Progenitor cell of endocrine pancreas (in vitro differentiated cells): Measurements from ENCODE around the gene SCO2. TPM values are rescaled to one million over a fixed set of nuclear protein-coding genes. Genes with fewer than 3 reads are reported as not detected.
A peak's percentile ranks its signal among the peaks of the same experiment; 100 is the strongest.

Source experiments
- DNase-seq: peaks from one replicate; pipeline ENCODE4 v3.0.0; 2021; ENCODE audit warnings: low spot score; ENCODE audit not compliant: unreplicated experiment
- H3K27ac Mint-ChIP-seq: 2 replicates; pipeline ENCODE4 v1.8.0; 2021; ENCODE audit warnings: mild to moderate bottlenecking, moderate library complexity, mixed read lengths
- H3K27me3 Mint-ChIP-seq: 2 replicates; pipeline ENCODE4 v1.8.0; 2021; ENCODE audit warnings: mixed read lengths
- H3K36me3 Mint-ChIP-seq: 2 replicates; pipeline ENCODE4 v1.8.0; 2022; ENCODE audit warnings: mixed read lengths; ENCODE audit not compliant: insufficient read depth
- H3K4me1 Mint-ChIP-seq: 2 replicates; pipeline ENCODE4 v1.8.0; 2021; ENCODE audit warnings: low read depth, mixed read lengths
- H3K4me3 Mint-ChIP-seq: 2 replicates; pipeline ENCODE4 v1.8.0; 2021; ENCODE audit warnings: low read depth, mild to moderate bottlenecking, moderate library complexity, mixed read lengths
- H3K9me3 Mint-ChIP-seq: 2 replicates; pipeline ENCODE4 v1.8.0; 2021; ENCODE audit warnings: low read depth, mixed read lengths
- CTCF ChIP-seq: fragments of 200-600 bp; sonication (generic); IDR thresholded peaks from one replicate; pipeline ENCODE4 v1.5.0; 2021; ENCODE audit warnings: antibody characterized with exemption, mild to moderate bottlenecking; ENCODE audit not compliant: unreplicated experiment
- total RNA-seq: library from RNA; stranded (reverse); gene quantifications from 2 replicates; pipeline ENCODE4 v1.2.1, GENCODE V29; 2021

The SCO2 gene
- total RNA-seq, 1 donor from 2014 or later, result 3.7 TPM

- Mint-ChIP-seq H3K27me3 (peaks cover 39% of the 10 kb centered on the region), H3K27ac (no peak within 1 kb of the TSS), H3K4me1 (peaks cover 14% of the 10 kb centered on the region), H3K9me3 (no peaks in the 10 kb centered on the region), H3K4me3 (no peak within 1 kb of the TSS), H3K36me3 (no peaks in the 10 kb centered on the region)
- DNase-seq, result no peak
- TF ChIP-seq CTCF, result no peak
Observed at GRCh38 chr22:50529897-50530579, 4.6 kb upstream of the SCO2 start, which contains the start of gene TYMP. Gene TYMP (minus strand): TSS chr22:50530012. CDS start chr22:50529709, 303 bp downstream.

- TF ChIP-seq CTCF, result no peak
- peaks cover 3% of the 10 kb centered on the region for H3K36me3 Mint-ChIP-seq
- H3K9me3 Mint-ChIP-seq, result no peaks in the 10 kb centered on the region
- no peak overlapping the region for H3K27ac Mint-ChIP-seq
- peaks cover 19% of the 10 kb centered on the region for H3K4me1 Mint-ChIP-seq
- no peak for DNase-seq
- H3K4me3 Mint-ChIP-seq, result no peak overlapping the region
- H3K27me3 Mint-ChIP-seq, result peaks cover 36% of the 10 kb centered on the region
Observed at GRCh38 chr22:50529416-50529896, 4.1 kb upstream of the SCO2 start.

GRCh38 chr22:50528682-50529415 is 3.5 kb upstream of the SCO2 start:
- H3K36me3 Mint-ChIP-seq, result peaks cover 4% of the 10 kb centered on the region
- TF ChIP-seq CTCF, result no peak
- peaks cover 31% of the 10 kb centered on the region for H3K27me3 Mint-ChIP-seq
- DNase-seq, result no peak
- peaks cover 19% of the 10 kb centered on the region for H3K4me1 Mint-ChIP-seq
- H3K27ac Mint-ChIP-seq, result no peak overlapping the region
- H3K9me3 Mint-ChIP-seq, result no peaks in the 10 kb centered on the region
- H3K4me3 Mint-ChIP-seq, result no peak overlapping the region

- Mint-ChIP-seq H3K9me3 (no peaks in the 10 kb centered on the region), H3K4me3 (peak overlapping the region; percentile 61), H3K36me3 (peaks cover 4% of the 10 kb centered on the region), H3K27me3 (peaks cover 25% of the 10 kb centered on the region), H3K4me1 (peaks cover 15% of the 10 kb centered on the region), H3K27ac (peak overlapping the region; percentile 52)
- no peak for DNase-seq
- TF ChIP-seq CTCF, result no peak
Observed at GRCh38 chr22:50527921-50528681, 2.7 kb upstream of the SCO2 start.
